Mesenchymal stem cell (in vitro differentiated cells and primary cell): ENCODE results near the gene PTPRN2.

Source experiments
- DNase-seq: peaks from one replicate; pipeline ENCODE4 v3.0.0-alpha.2; 2013
- H2AFZ ChIP-seq: one replicate; pipeline ENCODE4 v1.6.1; 2013; ENCODE audit warnings: low read depth, mild to moderate bottlenecking, control low read depth, inconsistent platforms, low read length, moderate library complexity
- H2AK5ac ChIP-seq: 2 replicates; pipeline ENCODE4 v1.6.1; 2013; ENCODE audit warnings: low read length, moderate library complexity, mild to moderate bottlenecking, inconsistent platforms; ENCODE audit not compliant: severe bottlenecking
- H2BK120ac ChIP-seq: one replicate; pipeline ENCODE4 v1.6.1; 2013; ENCODE audit warnings: low read depth, mild to moderate bottlenecking, inconsistent platforms, low read length, moderate library complexity
- H2BK12ac ChIP-seq, 2 experiments: one replicate each; pipeline ENCODE4 v1.6.1; 2013; ENCODE audit warnings: inconsistent platforms in 2 of 2, low read length in 2 of 2, mild to moderate bottlenecking in 2 of 2, moderate library complexity in 2 of 2, control low read depth in 1 of 2
- H2BK15ac ChIP-seq: one replicate; pipeline ENCODE4 v1.6.1; 2013; ENCODE audit warnings: mild to moderate bottlenecking, low read depth, inconsistent platforms; ENCODE audit not compliant: poor library complexity, severe bottlenecking
- H2BK5ac ChIP-seq: 2 replicates; pipeline ENCODE4 v1.6.1; 2013; ENCODE audit warnings: low read depth, mild to moderate bottlenecking, low read length, control low read depth, inconsistent platforms; ENCODE audit not compliant: poor library complexity, severe bottlenecking
- H3K14ac ChIP-seq, 2 experiments: one replicate each; pipeline ENCODE4 v1.6.1; 2013; ENCODE audit warnings: inconsistent platforms in 2 of 2, low read length in 2 of 2, control low read depth in 1 of 2, mild to moderate bottlenecking in 1 of 2, moderate library complexity in 1 of 2
- H3K18ac ChIP-seq, 2 experiments: one replicate each; pipeline ENCODE4 v1.6.1; 2013; ENCODE audit warnings: inconsistent platforms in 2 of 2, low read length in 2 of 2, control low read depth in 1 of 2, low read depth in 1 of 2, mild to moderate bottlenecking in 1 of 2
- H3K23ac ChIP-seq, 2 experiments: one replicate each; pipeline ENCODE4 v1.6.1; 2013; ENCODE audit warnings: inconsistent platforms in 2 of 2, low read length in 2 of 2, mild to moderate bottlenecking in 2 of 2, moderate library complexity in 2 of 2, control low read depth in 1 of 2
- H3K27ac ChIP-seq: 2 replicates; pipeline ENCODE4 v1.5.1; 2013; ENCODE audit warnings: mild to moderate bottlenecking, moderate library complexity, low read length, control low read depth, inconsistent platforms; ENCODE audit not compliant: poor library complexity, severe bottlenecking
- H3K27me3 ChIP-seq, 2 experiments: 2 replicates each; pipeline versions ENCODE4 v1.6.1 to v1.7.0; 2013; ENCODE audit warnings: low read length in 2 of 2, mild to moderate bottlenecking in 2 of 2, moderate library complexity in 2 of 2, control low read depth in 1 of 2, inconsistent platforms in 1 of 2; ENCODE audit not compliant: control insufficient read depth in 1 of 2, insufficient read depth in 1 of 2
- H3K36me3 ChIP-seq, 2 experiments: 2 replicates each; pipeline versions ENCODE4 v1.6.1 to v1.7.0; 2013; ENCODE audit warnings: low read length in 2 of 2, control low read depth in 1 of 2, inconsistent platforms in 1 of 2, low read depth in 1 of 2, mild to moderate bottlenecking in 1 of 2; ENCODE audit not compliant: insufficient read depth in 2 of 2, control insufficient read depth in 1 of 2
- H3K4ac ChIP-seq, 2 experiments: one replicate each; pipeline ENCODE4 v1.6.1; 2013; ENCODE audit warnings: inconsistent platforms in 2 of 2, low read length in 2 of 2, mild to moderate bottlenecking in 2 of 2, moderate library complexity in 2 of 2, control low read depth in 1 of 2, low read depth in 1 of 2
- H3K4me1 ChIP-seq: 2 replicates; pipeline ENCODE4 v1.6.1; 2013; ENCODE audit warnings: low read depth, low read length, control low read depth; ENCODE audit not compliant: control insufficient read depth, insufficient read depth
- H3K4me2 ChIP-seq: 2 replicates; pipeline ENCODE4 v1.6.1; 2013; ENCODE audit warnings: low read length, mild to moderate bottlenecking, inconsistent platforms; ENCODE audit not compliant: poor library complexity, severe bottlenecking
- H3K4me3 ChIP-seq, 2 experiments: 2 replicates each; pipeline versions ENCODE4 v1.5.1 to v1.7.0; 2013; ENCODE audit warnings: low read length in 2 of 2, mild to moderate bottlenecking in 2 of 2, control low read depth in 1 of 2, low read depth in 1 of 2; ENCODE audit not compliant: insufficient read depth in 1 of 2
- H3K79me1 ChIP-seq: replicated peaks from 2 replicates; pipeline ENCODE4 v1.6.1; 2013; ENCODE audit warnings: mild to moderate bottlenecking, control low read depth, low read length, inconsistent platforms; ENCODE audit not compliant: poor library complexity, severe bottlenecking
- H3K9ac ChIP-seq: 2 replicates; pipeline ENCODE4 v1.7.0; 2013; ENCODE audit warnings: mild to moderate bottlenecking, low read length, moderate library complexity
- H3K9me3 ChIP-seq: 2 replicates; pipeline ENCODE4 v1.7.0; 2013; ENCODE audit warnings: mild to moderate bottlenecking, low read length; ENCODE audit not compliant: control insufficient read depth
- H4K8ac ChIP-seq: one replicate; pipeline ENCODE4 v1.6.1; 2013; ENCODE audit warnings: inconsistent platforms, mild to moderate bottlenecking, low read length, moderate library complexity
- H4K91ac ChIP-seq: one replicate; pipeline ENCODE4 v1.6.1; 2013; ENCODE audit warnings: mild to moderate bottlenecking, low read length, inconsistent platforms
- WGBS: methylation state at CpG from one replicate; pipeline ENCODE4 v1.1.7; 2013; ENCODE audit warnings: mixed read lengths; 5-methylcytosine and 5-hydroxymethylcytosine counted together

PTPRN2 gene

GRCh38 chr7:158586499-158587161 is 993 bp downstream of the PTPRN2 start:
- Histone ChIP-seq H3K18ac (no peak overlapping the region), H2BK5ac (no peak overlapping the region), H3K27me3 (peaks cover 21 to 49% of the 10 kb centered on the region in 2 experiments), H3K36me3 (no peaks in the 10 kb centered on the region), H3K4me1 (peaks cover 7% of the 10 kb centered on the region), H2BK12ac (no peak overlapping the region), H3K79me1 (no peaks in the 10 kb centered on the region), H4K8ac (no peak overlapping the region), H3K23ac (no peak overlapping the region), H3K27ac (no peak overlapping the region), H2BK15ac (no peak overlapping the region), H3K4ac (no peak overlapping the region), H2BK120ac (no peak overlapping the region), H3K14ac (no peak overlapping the region), H2AFZ (no peak overlapping the region), H3K9ac (no peak overlapping the region), H3K4me2 (no peak overlapping the region), H3K9me3 (no peaks in the 10 kb centered on the region), H2AK5ac (no peak overlapping the region), H3K4me3 (no peak overlapping the region), H4K91ac (no peak overlapping the region)
- DNase-seq, result no peak
- WGBS, result 31% methylated on average over 32 of the region's 63 CpGs

- Histone ChIP-seq H2AFZ (no peak overlapping the region), H3K18ac (no peak overlapping the region), H2BK120ac (no peak overlapping the region), H2AK5ac (no peak overlapping the region), H2BK15ac (no peak overlapping the region), H3K23ac (no peak overlapping the region), H2BK12ac (no peak overlapping the region), H2BK5ac (no peak overlapping the region), H3K4me1 (peaks cover 7% of the 10 kb centered on the region), H3K14ac (no peak overlapping the region), H3K9me3 (peaks cover 3% of the 10 kb centered on the region), H3K4me2 (no peak overlapping the region), H4K91ac (no peak overlapping the region), H3K27me3 (peaks cover 21 to 49% of the 10 kb centered on the region in 2 experiments), H3K4ac (no peak overlapping the region), H4K8ac (no peak overlapping the region), H3K36me3 (no peaks in the 10 kb centered on the region), H3K27ac (no peak overlapping the region), H3K4me3 (no peak overlapping the region), H3K9ac (no peak overlapping the region), H3K79me1 (no peaks in the 10 kb centered on the region)
- no peak for DNase-seq
- WGBS, result 62% methylated on average over 17 of the region's 17 CpGs
Measured at GRCh38 chr7:158585721-158586498, 1.7 kb downstream of the PTPRN2 start.

- Histone ChIP-seq H2BK12ac (no peak overlapping the region), H3K4me1 (peaks cover 7% of the 10 kb centered on the region)
- 86% methylated on average over 7 of the region's 8 CpGs for WGBS
Measured at GRCh38 chr7:158584407-158584806, 3.2 kb downstream of the PTPRN2 start.

GRCh38 chr7:158583810-158584209 is 3.8 kb downstream of the PTPRN2 start:
- no peak overlapping the region for H4K8ac ChIP-seq

More at GRCh38 chr7:158584407-158584806, 3.2 kb downstream of the PTPRN2 start:
- H4K91ac ChIP-seq, result no peak overlapping the region
- no peak overlapping the region for H3K23ac ChIP-seq
- no peak overlapping the region for H2BK5ac ChIP-seq
- no peak overlapping the region for H2AFZ ChIP-seq
- H2BK15ac ChIP-seq, result no peak overlapping the region
- no peak overlapping the region for H3K4me3 ChIP-seq
- no peak overlapping the region for H3K27ac ChIP-seq
- no peak overlapping the region for H2AK5ac ChIP-seq
- H3K4me2 ChIP-seq, result no peak overlapping the region
- no peak overlapping the region for H3K18ac ChIP-seq
- H3K9me3 ChIP-seq, result peaks cover 18% of the 10 kb centered on the region
- no peaks in the 10 kb centered on the region for H3K36me3 ChIP-seq
- no peak overlapping the region for H2BK120ac ChIP-seq
- peaks cover 21 to 43% of the 10 kb centered on the region in 2 experiments for H3K27me3 ChIP-seq
- H4K8ac ChIP-seq, result no peak overlapping the region
- no peaks in the 10 kb centered on the region for H3K79me1 ChIP-seq
- DNase-seq, result no peak
- no peak overlapping the region for H3K14ac ChIP-seq
- no peak overlapping the region for H3K9ac ChIP-seq
- H3K4ac ChIP-seq, result no peak overlapping the region

More at GRCh38 chr7:158583810-158584209, 3.8 kb downstream of the PTPRN2 start:
- Histone ChIP-seq H3K9ac (no peak overlapping the region), H3K18ac (no peak overlapping the region), H2BK15ac (no peak overlapping the region), H3K14ac (no peak overlapping the region), H3K27me3 (peaks cover 21 to 37% of the 10 kb centered on the region in 2 experiments), H3K4me1 (peaks cover 7% of the 10 kb centered on the region), H3K4ac (no peak overlapping the region), H3K9me3 (peaks cover 21% of the 10 kb centered on the region), H4K91ac (no peak overlapping the region), H2BK12ac (no peak overlapping the region), H3K79me1 (no peaks in the 10 kb centered on the region), H2AK5ac (no peak overlapping the region), H3K4me2 (no peak overlapping the region), H3K36me3 (no peaks in the 10 kb centered on the region), H2AFZ (no peak overlapping the region), H3K4me3 (no peak overlapping the region), H2BK120ac (no peak overlapping the region), H3K27ac (no peak overlapping the region), H3K23ac (no peak overlapping the region), H2BK5ac (no peak overlapping the region)
- 74% methylated on average over 5 of the region's 6 CpGs for WGBS
- no peak for DNase-seq
